Nephron progenitor cell (in vitro differentiated cells): ENCODE data around the gene MYPOP.
A peak's percentile ranks its signal among the peaks of the same experiment; 100 is the strongest.

ENCODE experiments used
- DNase-seq: peaks from one replicate; pipeline ENCODE4 v3.0.0; 2021
- H3K27ac Mint-ChIP-seq: 2 replicates; pipeline ENCODE4 v1.8.0; 2021; ENCODE audit warnings: mild to moderate bottlenecking, moderate library complexity, mixed read lengths
- H3K27me3 Mint-ChIP-seq: 2 replicates; pipeline ENCODE4 v1.8.0; 2021; ENCODE audit warnings: mild to moderate bottlenecking, low read depth, mixed read lengths; ENCODE audit not compliant: poor library complexity
- H3K36me3 Mint-ChIP-seq: 2 replicates; pipeline ENCODE4 v1.8.0; 2021; ENCODE audit warnings: low read depth, mixed read lengths
- H3K4me1 Mint-ChIP-seq: 2 replicates; pipeline ENCODE4 v1.8.0; 2021; ENCODE audit warnings: mixed read lengths
- H3K4me3 Mint-ChIP-seq: 2 replicates; pipeline ENCODE4 v1.8.0; 2021; ENCODE audit warnings: mild to moderate bottlenecking, moderate library complexity, mixed read lengths
- H3K9me3 Mint-ChIP-seq: 2 replicates; pipeline ENCODE4 v1.8.0; 2021; ENCODE audit warnings: mild to moderate bottlenecking, moderate library complexity, mixed read lengths
- CTCF ChIP-seq: fragments of 200-600 bp; sonication (generic); IDR thresholded peaks from 2 replicates; pipeline ENCODE4 v1.5.0; 2021; ENCODE audit warnings: antibody characterized with exemption

The MYPOP gene

GRCh38 chr19:45879055-45879454 is 23.4 kb downstream of the MYPOP start:
- H3K4me3 Mint-ChIP-seq: no peak overlapping the region
- peaks cover 5% of the 10 kb centered on the region for H3K36me3 Mint-ChIP-seq
- DNase-seq: no peak
- H3K9me3 Mint-ChIP-seq: no peaks in the 10 kb centered on the region
- TF ChIP-seq CTCF: no peak
- H3K4me1 Mint-ChIP-seq: peaks cover 72% of the 10 kb centered on the region
- H3K27ac Mint-ChIP-seq: no peak overlapping the region
- peaks cover 4% of the 10 kb centered on the region for H3K27me3 Mint-ChIP-seq

- DNase-seq: no peak
- peaks cover 74% of the 10 kb centered on the region for H3K4me1 Mint-ChIP-seq
- TF ChIP-seq CTCF: no peak
- no peak overlapping the region for H3K27ac Mint-ChIP-seq
- peaks cover 4% of the 10 kb centered on the region for H3K27me3 Mint-ChIP-seq
- H3K9me3 Mint-ChIP-seq: no peaks in the 10 kb centered on the region
- peaks cover under 1% of the 10 kb centered on the region for H3K36me3 Mint-ChIP-seq
- H3K4me3 Mint-ChIP-seq: peak overlapping the region; percentile 8
Observed at GRCh38 chr19:45878043-45878794, 24.2 kb downstream of the MYPOP start.

- H3K27ac Mint-ChIP-seq: peak overlapping the region; percentile 2
- no peaks in the 10 kb centered on the region for H3K9me3 Mint-ChIP-seq
- TF ChIP-seq CTCF: no peak
- peak overlapping the region; percentile 65 for H3K4me3 Mint-ChIP-seq
- H3K36me3 Mint-ChIP-seq: no peaks in the 10 kb centered on the region
- peak; percentile 64 for DNase-seq
- peaks cover 4% of the 10 kb centered on the region for H3K27me3 Mint-ChIP-seq
- peaks cover 65% of the 10 kb centered on the region for H3K4me1 Mint-ChIP-seq
Observed at GRCh38 chr19:45876411-45877197, 25.8 kb downstream of the MYPOP start.

- H3K27me3 Mint-ChIP-seq: peaks cover 4% of the 10 kb centered on the region
- no peak for TF ChIP-seq CTCF
- no peaks in the 10 kb centered on the region for H3K9me3 Mint-ChIP-seq
- no peak for DNase-seq
- H3K4me3 Mint-ChIP-seq: peak overlapping the region; percentile 65
- peaks cover 60% of the 10 kb centered on the region for H3K4me1 Mint-ChIP-seq
- H3K27ac Mint-ChIP-seq: peak overlapping the region; percentile 2
- H3K36me3 Mint-ChIP-seq: no peaks in the 10 kb centered on the region
Observed at GRCh38 chr19:45876161-45876410, 26.3 kb downstream of the MYPOP start.

- Mint-ChIP-seq H3K27me3 (peaks cover 3% of the 10 kb centered on the region), H3K4me1 (peaks cover 56% of the 10 kb centered on the region), H3K36me3 (no peaks in the 10 kb centered on the region), H3K4me3 (peak overlapping the region; percentile 35), H3K9me3 (no peaks in the 10 kb centered on the region), H3K27ac (peak overlapping the region; percentile 82)
- no peak for DNase-seq
- no peak for TF ChIP-seq CTCF
Observed at GRCh38 chr19:45874620-45874966, 27.8 kb downstream of the MYPOP start.
